ENCODE results near the gene E2F2.

GRCh38 chr1:23578997-23579363, 47.9 kb upstream of the E2F2 start:
- TF ChIP-seq CTCF (conservative IDR thresholded peaks at IDR 0.05; ENCODE audit: low read length) (no peak), EZH2phosphoT487 (IDR thresholded peaks at IDR 0.05; ENCODE audit: borderline replicate concordance) (no peak)
